H9 (cell line): ENCODE measurements around the gene RAB39B. TPM values are rescaled to one million over a fixed set of nuclear protein-coding genes. Genes with fewer than 3 reads are reported as not detected.
"Not testable (repeated sequence)": the region's sequence is repeated elsewhere in the genome, so short reads cannot be mapped to it uniquely, and the experiment has no call there.

ENCODE experiments used
- DNase-seq: peaks from one replicate; pipeline ENCODE4 v3.0.0-alpha.2; 2017
- H2AFZ ChIP-seq: one replicate; pipeline ENCODE4 v1.6.1; 2013; ENCODE audit warnings: mild to moderate bottlenecking, low read length, control low read depth, moderate library complexity
- H2AK5ac ChIP-seq: 2 replicates; pipeline ENCODE4 v1.6.1; 2013; ENCODE audit warnings: low read length, control low read depth, mixed read lengths; ENCODE audit not compliant: insufficient read length
- H2BK120ac ChIP-seq: one replicate; pipeline ENCODE4 v1.6.1; 2013; ENCODE audit warnings: low read depth, mild to moderate bottlenecking, low read length, control low read depth, inconsistent platforms; ENCODE audit not compliant: poor library complexity, severe bottlenecking
- H2BK12ac ChIP-seq: 2 replicates; pipeline ENCODE4 v1.6.1; 2013; ENCODE audit warnings: low read length, control low read depth, mixed read lengths, low read depth; ENCODE audit not compliant: insufficient read length
- H2BK15ac ChIP-seq: 2 replicates; pipeline ENCODE4 v1.6.1; 2013; ENCODE audit warnings: low read depth, low read length, control low read depth
- H2BK20ac ChIP-seq: one replicate; pipeline ENCODE4 v1.6.1; 2013; ENCODE audit warnings: low read depth, mild to moderate bottlenecking, low read length, control low read depth, inconsistent platforms; ENCODE audit not compliant: poor library complexity, severe bottlenecking
- H2BK5ac ChIP-seq: 2 replicates; pipeline ENCODE4 v1.6.1; 2013; ENCODE audit warnings: low read length, control low read depth, mixed read lengths; ENCODE audit not compliant: insufficient read length
- H3K14ac ChIP-seq: 2 replicates; pipeline ENCODE4 v1.6.1; 2013; ENCODE audit warnings: low read length, control low read depth; ENCODE audit not compliant: insufficient read depth
- H3K18ac ChIP-seq: 2 replicates; pipeline ENCODE4 v1.6.1; 2013; ENCODE audit warnings: low read depth, mild to moderate bottlenecking, mixed read lengths, low read length, control low read depth; ENCODE audit not compliant: insufficient read length
- H3K23ac ChIP-seq: 2 replicates; pipeline ENCODE4 v1.6.1; 2013; ENCODE audit warnings: low read length, control low read depth, mixed read lengths, low read depth; ENCODE audit not compliant: insufficient read length
- H3K23me2 ChIP-seq: 2 replicates; pipeline ENCODE4 v1.6.1; 2013; ENCODE audit warnings: low read depth, mild to moderate bottlenecking, mixed read lengths, low read length, control low read depth; ENCODE audit not compliant: insufficient read length, poor library complexity, severe bottlenecking
- H3K27ac ChIP-seq: 2 replicates; pipeline ENCODE4 v1.5.1; 2013; ENCODE audit warnings: low read length, control low read depth, mixed read lengths, low read depth; ENCODE audit not compliant: insufficient read length
- H3K27me3 ChIP-seq: 2 replicates; pipeline ENCODE4 v1.6.1; 2013; ENCODE audit warnings: low read length, control low read depth, inconsistent platforms; ENCODE audit not compliant: insufficient read depth
- H3K4ac ChIP-seq: 2 replicates; pipeline ENCODE4 v1.6.1; 2013; ENCODE audit warnings: low read depth, mild to moderate bottlenecking, control low read depth, inconsistent platforms, low read length, moderate library complexity
- H3K4me1 ChIP-seq: 2 replicates; pipeline ENCODE4 v1.6.1; 2013; ENCODE audit warnings: low read length, control low read depth, inconsistent platforms; ENCODE audit not compliant: insufficient read depth
- H3K4me2 ChIP-seq: 2 replicates; pipeline ENCODE4 v1.6.1; 2013; ENCODE audit warnings: low read length, control low read depth, mixed read lengths; ENCODE audit not compliant: insufficient read length, insufficient read depth
- H3K56ac ChIP-seq: 2 replicates; pipeline ENCODE4 v1.6.1; 2013; ENCODE audit warnings: low read depth, mild to moderate bottlenecking, mixed read lengths, low read length, control low read depth; ENCODE audit not compliant: insufficient read length
- H3K79me1 ChIP-seq: 2 replicates; pipeline ENCODE4 v1.6.1; 2013; ENCODE audit warnings: low read depth, mild to moderate bottlenecking, moderate library complexity, low read length, control low read depth, inconsistent platforms; ENCODE audit not compliant: insufficient read depth, poor library complexity, severe bottlenecking
- H3K79me2 ChIP-seq: 2 replicates; pipeline ENCODE4 v1.6.1; 2013; ENCODE audit warnings: low read length, control low read depth, inconsistent platforms; ENCODE audit not compliant: insufficient read depth
- H3K9ac ChIP-seq: 2 replicates; pipeline ENCODE4 v1.6.1; 2013; ENCODE audit warnings: low read length, control low read depth, mixed read lengths; ENCODE audit not compliant: insufficient read length; ENCODE audit errors: extremely low read depth
- H3K9me3 ChIP-seq: one replicate; pipeline ENCODE4 v1.6.1; 2013; ENCODE audit warnings: low read depth, low read length, inconsistent platforms; ENCODE audit not compliant: control insufficient read depth
- H3T11ph ChIP-seq: one replicate; pipeline ENCODE4 v1.6.1; 2013; ENCODE audit warnings: mild to moderate bottlenecking, low read length, control low read depth, inconsistent platforms
- H4K20me1 ChIP-seq: one replicate; pipeline ENCODE4 v1.6.1; 2013; ENCODE audit not compliant: control insufficient read depth, insufficient read length, insufficient read depth
- H4K5ac ChIP-seq: 2 replicates; pipeline ENCODE4 v1.6.1; 2013; ENCODE audit warnings: low read depth, mild to moderate bottlenecking, mixed read lengths, low read length, control low read depth; ENCODE audit not compliant: insufficient read length
- H4K8ac ChIP-seq: replicated peaks from 2 replicates; pipeline ENCODE4 v1.6.1; 2013; ENCODE audit warnings: low read length, control low read depth, mixed read lengths, low read depth; ENCODE audit not compliant: insufficient read length
- H4K91ac ChIP-seq: 2 replicates; pipeline ENCODE4 v1.6.1; 2013; ENCODE audit warnings: low read depth, mild to moderate bottlenecking, moderate library complexity, mixed read lengths, low read length, control low read depth; ENCODE audit not compliant: insufficient read length
- H3K27ac Mint-ChIP-seq, 3 experiments: 2 replicates in 2 of 3; 3 replicates in 1 of 3; pipeline ENCODE4 v1.8.0; 2020 to 2021; ENCODE audit warnings: mixed read lengths in 3 of 3, mild to moderate bottlenecking in 1 of 3, moderate library complexity in 1 of 3
- H3K27me3 Mint-ChIP-seq: 2 replicates; pipeline ENCODE4 v1.8.0; 2021; ENCODE audit warnings: low read depth, mild to moderate bottlenecking, moderate library complexity, mixed read lengths
- H3K36me3 Mint-ChIP-seq, 3 experiments: 2 replicates in 2 of 3; 3 replicates in 1 of 3; pipeline ENCODE4 v1.8.0; 2020 to 2021; ENCODE audit warnings: low read depth in 3 of 3, mixed read lengths in 3 of 3; ENCODE audit not compliant: insufficient read depth in 1 of 3
- H3K4me1 Mint-ChIP-seq, 2 experiments: 2 replicates each; pipeline ENCODE4 v1.8.0; 2020; ENCODE audit warnings: mixed read lengths in 2 of 2
- H3K4me3 Mint-ChIP-seq, 2 experiments: 2 replicates in 1 of 2; 3 replicates in 1 of 2; pipeline ENCODE4 v1.8.0; 2020 to 2021; ENCODE audit warnings: mild to moderate bottlenecking in 2 of 2, mixed read lengths in 2 of 2, moderate library complexity in 1 of 2
- H3K9me3 Mint-ChIP-seq, 2 experiments: 2 replicates in 1 of 2; 3 replicates in 1 of 2; pipeline ENCODE4 v1.8.0; 2020; ENCODE audit warnings: mild to moderate bottlenecking in 2 of 2, mixed read lengths in 2 of 2, moderate library complexity in 1 of 2
- WGBS: extraction: QIAGEN DNeasy Blood & Tissue Kit; methylation state at CpG from one replicate; pipeline ENCODE4 v1.1.7; 2013; ENCODE audit warnings: missing lambda C conversion rate, low lambda C conversion rate, mixed read lengths; ENCODE audit not compliant: insufficient read length; ENCODE audit errors: extremely low coverage; 5-methylcytosine and 5-hydroxymethylcytosine counted together
- total RNA-seq: library from RNA; stranded (reverse); gene quantifications from 2 replicates; pipeline ENCODE4 v1.2.1, GENCODE V29; 2021
- TF ChIP-seq, protein P1 (sequence below): fragments of 200-600 bp; sonication (generic); conservative IDR thresholded peaks from 3 replicates; pipeline ENCODE4 v1.8.0; 2021; ENCODE audit warnings: antibody characterized with exemption, mild to moderate bottlenecking

Gene RAB39B
- total RNA-seq, 1 experiment from 2014 or later: 7.2 TPM

DNA sequence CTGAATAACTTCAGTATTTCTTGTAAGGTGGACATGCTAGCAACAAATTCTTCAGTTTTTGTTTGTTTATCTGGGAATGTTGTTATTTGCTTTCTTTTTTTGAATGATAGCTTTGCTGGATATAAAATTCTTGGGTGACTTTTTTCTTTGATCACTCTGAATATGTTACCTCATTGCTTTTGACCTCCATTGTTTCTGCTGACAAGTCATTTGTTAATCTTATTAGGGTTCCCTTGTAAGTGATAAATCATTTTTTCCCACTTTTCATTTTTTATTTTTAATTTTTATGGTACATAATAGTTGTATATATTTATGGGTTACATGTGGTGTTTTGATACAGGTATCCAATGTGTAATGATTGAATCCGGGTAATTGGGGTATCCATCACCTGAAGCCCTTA lies 6.7 kb upstream of the RAB39B start:
- Histone ChIP-seq H2BK5ac (no peak overlapping the region), H3K4me2 (no peak overlapping the region), H3K23ac (no peak overlapping the region), H3K4ac (no peak overlapping the region), H3K9me3 (no peaks in the 10 kb centered on the region), H2BK15ac (no peak overlapping the region), H2AFZ (no peak overlapping the region), H3K9ac (no peak overlapping the region), H4K8ac (no peak overlapping the region), H4K91ac (no peak overlapping the region), H4K5ac (no peak overlapping the region), H2BK120ac (no peak overlapping the region), H3K27me3 (no peaks in the 10 kb centered on the region), H3T11ph (no peak overlapping the region), H3K14ac (no peak overlapping the region), H3K79me1 (no peaks in the 10 kb centered on the region), H3K4me1 (no peaks in the 10 kb centered on the region), H3K18ac (no peak overlapping the region), H2BK12ac (no peak overlapping the region), H3K23me2 (no peaks in the 10 kb centered on the region), H2BK20ac (no peak overlapping the region), H2AK5ac (no peak overlapping the region), H3K56ac (no peak overlapping the region), H3K79me2 (no peaks in the 10 kb centered on the region), H3K27ac (no peak overlapping the region), H4K20me1 (no peaks in the 10 kb centered on the region)
- no peaks in the 10 kb centered on the region for H3K4me1 Mint-ChIP-seq
- H3K9me3 Mint-ChIP-seq: peaks cover 55 to 68% of the 10 kb centered on the region in 2 experiments
- WGBS: no CpG with 5 or more reads among the region's 1 CpG
- TF ChIP-seq, protein P1, sequence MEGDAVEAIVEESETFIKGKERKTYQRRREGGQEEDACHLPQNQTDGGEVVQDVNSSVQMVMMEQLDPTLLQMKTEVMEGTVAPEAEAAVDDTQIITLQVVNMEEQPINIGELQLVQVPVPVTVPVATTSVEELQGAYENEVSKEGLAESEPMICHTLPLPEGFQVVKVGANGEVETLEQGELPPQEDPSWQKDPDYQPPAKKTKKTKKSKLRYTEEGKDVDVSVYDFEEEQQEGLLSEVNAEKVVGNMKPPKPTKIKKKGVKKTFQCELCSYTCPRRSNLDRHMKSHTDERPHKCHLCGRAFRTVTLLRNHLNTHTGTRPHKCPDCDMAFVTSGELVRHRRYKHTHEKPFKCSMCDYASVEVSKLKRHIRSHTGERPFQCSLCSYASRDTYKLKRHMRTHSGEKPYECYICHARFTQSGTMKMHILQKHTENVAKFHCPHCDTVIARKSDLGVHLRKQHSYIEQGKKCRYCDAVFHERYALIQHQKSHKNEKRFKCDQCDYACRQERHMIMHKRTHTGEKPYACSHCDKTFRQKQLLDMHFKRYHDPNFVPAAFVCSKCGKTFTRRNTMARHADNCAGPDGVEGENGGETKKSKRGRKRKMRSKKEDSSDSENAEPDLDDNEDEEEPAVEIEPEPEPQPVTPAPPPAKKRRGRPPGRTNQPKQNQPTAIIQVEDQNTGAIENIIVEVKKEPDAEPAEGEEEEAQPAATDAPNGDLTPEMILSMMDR: no peak
- no peak overlapping the region for H3K4me3 Mint-ChIP-seq
- no peak overlapping the region for H3K27ac Mint-ChIP-seq
- no peak for DNase-seq
- peaks cover 2% of the 10 kb centered on the region for H3K27me3 Mint-ChIP-seq
- H3K36me3 Mint-ChIP-seq: peaks cover 0 to 3% (median 0%) of the 10 kb centered on the region in 3 experiments; a peak in 3 of 7 replicates

DNA sequence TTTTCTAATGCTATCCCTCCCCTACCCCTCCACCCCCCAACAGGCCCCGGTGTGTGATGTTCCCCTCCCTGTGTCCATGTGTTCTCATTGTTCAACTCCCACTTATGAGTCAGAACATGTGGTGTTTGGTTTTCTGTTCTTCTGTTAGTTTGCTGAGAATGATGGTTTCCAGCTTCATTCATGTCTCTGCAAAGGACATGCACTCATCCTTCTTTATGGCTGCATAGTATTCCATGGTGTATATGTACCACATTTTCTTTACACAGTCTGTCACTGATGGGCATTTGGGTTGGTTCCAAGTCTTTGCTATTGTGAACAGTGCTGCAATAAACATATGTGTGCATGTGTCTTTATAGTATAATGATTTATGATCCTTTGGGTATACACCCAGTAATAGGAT lies 3.7 kb upstream of the RAB39B start:
- H3K4me1 ChIP-seq, H3K27me3 ChIP-seq, H3K36me3 Mint-ChIP-seq, H3K4me3 Mint-ChIP-seq, H3K79me1 ChIP-seq, H2BK5ac ChIP-seq, H2BK120ac ChIP-seq, H4K20me1 ChIP-seq, H3T11ph ChIP-seq, H4K8ac ChIP-seq, H2AFZ ChIP-seq, H2BK20ac ChIP-seq, H2BK15ac ChIP-seq, H3K18ac ChIP-seq, DNase-seq, H3K23me2 ChIP-seq, H4K91ac ChIP-seq, H3K9ac ChIP-seq, H2AK5ac ChIP-seq, H3K4ac ChIP-seq, H3K27me3 Mint-ChIP-seq, H3K23ac ChIP-seq, H2BK12ac ChIP-seq, H3K14ac ChIP-seq, H3K79me2 ChIP-seq, H3K9me3 ChIP-seq, H3K4me1 Mint-ChIP-seq, H3K27ac ChIP-seq, H4K5ac ChIP-seq, H3K56ac ChIP-seq, H3K4me2 ChIP-seq, H3K27ac Mint-ChIP-seq: not testable (repeated sequence)
- no CpG with 5 or more reads among the region's 1 CpG for WGBS
- H3K9me3 Mint-ChIP-seq: peaks cover 57 to 68% of the 10 kb centered on the region in 2 experiments
